Measurements from ENCODE around the gene ALDH1A2. TPM values are rescaled to one million over a fixed set of nuclear protein-coding genes. Genes with fewer than 3 reads are reported as not detected.

The ALDH1A2 gene
- total and polyA plus RNA-seq, 7 donors, result 1.2 to 12.5 (median 4.4) TPM

GRCh38 chr15:57969996-57970395 is 95.5 kb downstream of the ALDH1A2 start:
- Histone ChIP-seq H3K4me3 (no peak overlapping the region), H3K4me1 (no peaks in the 10 kb centered on the region), H3K27ac (no peak overlapping the region), H3K36me3 (no peaks in the 10 kb centered on the region), H3K9me3 (no peaks in the 10 kb centered on the region), H3K27me3 (no peaks in the 10 kb centered on the region)
- no peak for TF ChIP-seq EP300 (IDR thresholded peaks at IDR 0.05)
- TF ChIP-seq POLR2A (IDR thresholded peaks at IDR 0.05), result no peak
- TF ChIP-seq CTCF (IDR thresholded peaks at IDR 0.05), result no peak
- no peak for DNase-seq
- intact Hi-C loops (cut with DNase I), result loop anchor here (2.0 kb wide), 1 partner anchor 97 kb away; no protein-coding TSS in a partner anchor

GRCh38 chr15:57969355-57969754 is 96.2 kb downstream of the ALDH1A2 start:
- Histone ChIP-seq H3K4me3 (no peak overlapping the region), H3K9me3 (no peaks in the 10 kb centered on the region), H3K27me3 (no peaks in the 10 kb centered on the region), H3K36me3 (no peaks in the 10 kb centered on the region), H3K4me1 (no peaks in the 10 kb centered on the region), H3K27ac (no peak overlapping the region)
- no peak for DNase-seq
- intact Hi-C loops (cut with DNase I), result loop anchor here (2.0 kb wide), 1 partner anchor 97 kb away; no protein-coding TSS in a partner anchor
- TF ChIP-seq EP300 (IDR thresholded peaks at IDR 0.05), result no peak
- TF ChIP-seq CTCF (IDR thresholded peaks at IDR 0.05), result no peak
- TF ChIP-seq POLR2AphosphoS5 (IDR thresholded peaks at IDR 0.05), result no peak
- no peak for TF ChIP-seq POLR2A (IDR thresholded peaks at IDR 0.05)
- 62 to 78% methylated on average over 5 of the region's 5 CpGs for WGBS, 2 donors

- Histone ChIP-seq H3K27ac (no peak overlapping the region), H3K36me3 (no peaks in the 10 kb centered on the region), H3K4me1 (no peaks in the 10 kb centered on the region), H3K27me3 (no peaks in the 10 kb centered on the region), H3K4me3 (no peak overlapping the region), H3K9me3 (no peaks in the 10 kb centered on the region)
- DNase-seq, result no peak
- 75 to 82% methylated on average over 4 of the region's 4 CpGs for WGBS, 2 donors
- intact Hi-C loops (cut with DNase I), result no loop called here
- no peak for TF ChIP-seq EP300 (IDR thresholded peaks at IDR 0.05)
- no peak for TF ChIP-seq CTCF (IDR thresholded peaks at IDR 0.05)
- no peak for TF ChIP-seq POLR2AphosphoS5 (IDR thresholded peaks at IDR 0.05)
- no peak for TF ChIP-seq POLR2A (IDR thresholded peaks at IDR 0.05)
Observed at GRCh38 chr15:57962887-57963286, 102.6 kb downstream of the ALDH1A2 start.

- no peak for TF ChIP-seq CTCF (IDR thresholded peaks at IDR 0.05)
- no peak for TF ChIP-seq POLR2A (IDR thresholded peaks at IDR 0.05)
- no peak for TF ChIP-seq EP300 (IDR thresholded peaks at IDR 0.05)
- WGBS, 2 donors, result 84% methylated on average over 4 of the region's 4 CpGs
Observed at GRCh38 chr15:57961919-57962318, 103.6 kb downstream of the ALDH1A2 start.

GRCh38 chr15:57957113-57957512 is 108.4 kb downstream of the ALDH1A2 start:
- intact Hi-C loops (cut with DNase I), result no loop called here

More at GRCh38 chr15:57961919-57962318, 103.6 kb downstream of the ALDH1A2 start:
- no peak for DNase-seq
- Histone ChIP-seq H3K4me3 (no peak overlapping the region), H3K27me3 (no peaks in the 10 kb centered on the region), H3K9me3 (no peaks in the 10 kb centered on the region), H3K36me3 (no peaks in the 10 kb centered on the region), H3K27ac (no peak overlapping the region), H3K4me1 (no peaks in the 10 kb centered on the region)
- intact Hi-C loops (cut with DNase I), result no loop called here

More at GRCh38 chr15:57957113-57957512, 108.4 kb downstream of the ALDH1A2 start:
- DNase-seq, result no peak
- no peaks in the 10 kb centered on the region for H3K9me3 ChIP-seq
- TF ChIP-seq EP300 (IDR thresholded peaks at IDR 0.05), result no peak
- no peak for TF ChIP-seq POLR2AphosphoS5 (IDR thresholded peaks at IDR 0.05)
- no peak for TF ChIP-seq POLR2A (IDR thresholded peaks at IDR 0.05)
- TF ChIP-seq CTCF (IDR thresholded peaks at IDR 0.05), result no peak
- no peaks in the 10 kb centered on the region for H3K27me3 ChIP-seq
- H3K36me3 ChIP-seq, result no peaks in the 10 kb centered on the region
- no peak overlapping the region for H3K27ac ChIP-seq
- 89 to 90% methylated on average over 5 of the region's 5 CpGs for WGBS, 2 donors
- H3K4me3 ChIP-seq, result no peak overlapping the region
- no peaks in the 10 kb centered on the region for H3K4me1 ChIP-seq

Data from sigmoid colon (tissue), 7 donors.